Keratinocyte (primary cell): ENCODE data around the gene ALG14. TPM values are rescaled to one million over a fixed set of nuclear protein-coding genes. Genes with fewer than 3 reads are reported as not detected.

Experiments
- DNase-seq: peaks from one replicate; pipeline ENCODE4 v3.0.0-alpha.2; 2011; ENCODE audit warnings: low read depth, missing footprints, low spot score
- FAIRE-seq: peaks from 2 replicates; lab custom pipeline; 2011; peaks lifted over from hg19 to GRCh38; lab: Jason Lieb, UNC
- H2AFZ ChIP-seq: 2 replicates; pipeline ENCODE4 v1.6.0; 2012; ENCODE audit warnings: low read length, control low read depth, inconsistent platforms; ENCODE audit not compliant: control insufficient read depth
- H3K27ac ChIP-seq: 2 replicates; pipeline ENCODE4 v1.5.1; 2011; ENCODE audit warnings: low read length; ENCODE audit not compliant: control insufficient read depth, insufficient read depth
- H3K27me3 ChIP-seq: 3 replicates; pipeline ENCODE4 v1.6.0; 2011; ENCODE audit warnings: low read length; ENCODE audit not compliant: control insufficient read depth, insufficient read depth; ENCODE audit errors: extremely low read depth
- H3K36me3 ChIP-seq, 2 experiments: 2 replicates in 1 of 2; 3 replicates in 1 of 2; pipeline ENCODE4 v1.5.1; 2011; ENCODE audit warnings: low read length in 2 of 2, mild to moderate bottlenecking in 1 of 2; ENCODE audit not compliant: control insufficient read depth in 2 of 2, insufficient read depth in 2 of 2; ENCODE audit errors: extremely low read depth in 1 of 2
- H3K4me1 ChIP-seq: 3 replicates; pipeline ENCODE4 v1.5.1; 2011; ENCODE audit warnings: low read length; ENCODE audit not compliant: control insufficient read depth, insufficient read depth; ENCODE audit errors: extremely low read depth
- H3K4me2 ChIP-seq: 3 replicates; pipeline ENCODE4 v1.6.0; 2011; ENCODE audit warnings: low read depth, low read length; ENCODE audit not compliant: control insufficient read depth, insufficient read depth; ENCODE audit errors: extremely low read depth
- H3K4me3 ChIP-seq, 3 experiments: fragments of 200-600 bp in 1 of 3; sonication (generic) in 1 of 3; 2 replicates in 2 of 3; 3 replicates in 1 of 3; pipeline ENCODE4 v1.5.1; 2011 to 2016; ENCODE audit warnings: low read length in 3 of 3, mild to moderate bottlenecking in 3 of 3, control low read depth in 2 of 3, inconsistent platforms in 1 of 3, low read depth in 1 of 3, mixed read lengths in 1 of 3, mixed run types in 1 of 3, moderate library complexity in 1 of 3; ENCODE audit not compliant: control insufficient read depth in 2 of 3, insufficient read depth in 2 of 3; ENCODE audit errors: extremely low read depth in 1 of 3
- H3K79me2 ChIP-seq: 2 replicates; pipeline ENCODE4 v1.6.0; 2012; ENCODE audit warnings: low read length; ENCODE audit not compliant: control insufficient read depth, insufficient read depth
- H3K9ac ChIP-seq: 3 replicates; pipeline ENCODE4 v1.6.0; 2011; ENCODE audit warnings: low read length; ENCODE audit not compliant: control insufficient read depth, insufficient read depth; ENCODE audit errors: extremely low read depth
- H3K9me1 ChIP-seq: 3 replicates; pipeline ENCODE4 v1.6.0; 2011; ENCODE audit warnings: low read length; ENCODE audit not compliant: control insufficient read depth, insufficient read depth; ENCODE audit errors: extremely low read depth
- H3K9me3 ChIP-seq: 2 replicates; pipeline ENCODE4 v1.5.1; 2012; ENCODE audit warnings: low read depth, low read length; ENCODE audit not compliant: control insufficient read depth
- H4K20me1 ChIP-seq: 3 replicates; pipeline ENCODE4 v1.6.0; 2011; ENCODE audit warnings: low read length; ENCODE audit not compliant: control insufficient read depth, insufficient read depth; ENCODE audit errors: extremely low read depth
- EZH2 ChIP-seq: IDR thresholded peaks from one replicate; pipeline ENCODE4 v1.6.1; 2012; ENCODE audit warnings: inconsistent platforms, mild to moderate bottlenecking, low read length, moderate library complexity
- dilution Hi-C: fragments of 300-500 bp; cut with MboI; formaldehyde crosslinking; loops from one replicate; pipeline ENCODE4 v1.7.0; 2020; ENCODE audit warnings: low sequenced_read_pairs; ENCODE audit not compliant: extremely low pct_ligation_motif_present
- polyA plus RNA-seq, 5 experiments: library from polyadenylated mRNA; depleted of rRNA in 3 of 5; stranded (reverse) in 3 of 5; stranded (forward) in 1 of 5; unstranded in 1 of 5; fragments of >200 nt; gene quantifications; 1 replicate in 1 of 5; 2 replicates in 3 of 5; 3 replicates in 1 of 5; pipeline versions ENCODE4 v1.2.1 to v1.2.3, GENCODE V29; 2011 to 2012; ENCODE audit warnings: missing spikeins in 2 of 5, low read depth in 1 of 5, low replicate concordance in 1 of 5
- TF ChIP-seq, protein P1 (sequence below), 3 experiments: IDR thresholded peaks in 1 of 3; conservative IDR thresholded peaks in 1 of 3; optimal IDR thresholded peaks in 1 of 3; 2 replicates in 2 of 3; 3 replicates in 1 of 3; pipeline versions ENCODE3 to v1.5.1; 2011; ENCODE audit warnings: low read length in 3 of 3, mild to moderate bottlenecking in 3 of 3, moderate library complexity in 2 of 3, control low read depth in 1 of 3, inconsistent platforms in 1 of 3; ENCODE audit not compliant: insufficient read depth in 2 of 3; ENCODE audit errors: extremely low read depth in 1 of 3

ALG14 gene
- polyA plus RNA-seq, 1 donor (not counting 4 experiments of a cell fraction or from before 2014, with no cell fraction given): 4.6 TPM

DNA sequence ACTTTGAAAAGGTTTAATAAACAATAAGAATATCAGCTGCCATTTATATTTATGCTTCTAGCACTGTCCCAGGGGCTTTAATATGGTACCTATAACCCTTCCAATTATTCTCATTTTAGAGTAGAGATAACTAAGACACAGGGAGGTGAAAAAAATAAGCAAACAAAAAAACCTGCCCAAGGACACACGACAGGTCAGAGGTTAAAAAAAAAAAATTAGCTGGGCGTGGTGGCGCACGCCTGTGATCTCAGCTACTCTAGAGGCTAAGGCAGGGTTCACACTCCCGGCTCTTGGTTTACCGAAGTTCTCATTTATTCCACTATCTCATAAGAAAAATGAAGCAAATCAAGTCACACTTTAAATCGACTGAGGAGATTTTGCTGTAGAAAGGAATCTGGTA lies 111.2 kb downstream of the ALG14 start:
- H2AFZ ChIP-seq: no peak overlapping the region
- H3K9ac ChIP-seq: no peak overlapping the region
- FAIRE-seq: no peak
- dilution Hi-C loops: no loop called here
- H4K20me1 ChIP-seq: no peaks in the 10 kb centered on the region
- H3K27me3 ChIP-seq: no peaks in the 10 kb centered on the region
- no peaks in the 10 kb centered on the region for H3K4me1 ChIP-seq
- TF ChIP-seq, protein P1, sequence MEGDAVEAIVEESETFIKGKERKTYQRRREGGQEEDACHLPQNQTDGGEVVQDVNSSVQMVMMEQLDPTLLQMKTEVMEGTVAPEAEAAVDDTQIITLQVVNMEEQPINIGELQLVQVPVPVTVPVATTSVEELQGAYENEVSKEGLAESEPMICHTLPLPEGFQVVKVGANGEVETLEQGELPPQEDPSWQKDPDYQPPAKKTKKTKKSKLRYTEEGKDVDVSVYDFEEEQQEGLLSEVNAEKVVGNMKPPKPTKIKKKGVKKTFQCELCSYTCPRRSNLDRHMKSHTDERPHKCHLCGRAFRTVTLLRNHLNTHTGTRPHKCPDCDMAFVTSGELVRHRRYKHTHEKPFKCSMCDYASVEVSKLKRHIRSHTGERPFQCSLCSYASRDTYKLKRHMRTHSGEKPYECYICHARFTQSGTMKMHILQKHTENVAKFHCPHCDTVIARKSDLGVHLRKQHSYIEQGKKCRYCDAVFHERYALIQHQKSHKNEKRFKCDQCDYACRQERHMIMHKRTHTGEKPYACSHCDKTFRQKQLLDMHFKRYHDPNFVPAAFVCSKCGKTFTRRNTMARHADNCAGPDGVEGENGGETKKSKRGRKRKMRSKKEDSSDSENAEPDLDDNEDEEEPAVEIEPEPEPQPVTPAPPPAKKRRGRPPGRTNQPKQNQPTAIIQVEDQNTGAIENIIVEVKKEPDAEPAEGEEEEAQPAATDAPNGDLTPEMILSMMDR (optimal IDR thresholded peaks at IDR 0.05 in 1 of 3, IDR thresholded peaks at IDR 0.05 in 1 of 3, conservative IDR thresholded peaks at IDR 0.05 in 1 of 3; ENCODE audit: extremely low read depth in 1 of 3, insufficient read depth in 2 of 3, low read length in 3 of 3): no peak
- no peak for TF ChIP-seq EZH2
- H3K4me2 ChIP-seq: no peak overlapping the region
- no peaks in the 10 kb centered on the region for H3K9me3 ChIP-seq
- no peak overlapping the region for H3K27ac ChIP-seq
- no peak for DNase-seq
- no peaks in the 10 kb centered on the region for H3K9me1 ChIP-seq
- H3K79me2 ChIP-seq: no peaks in the 10 kb centered on the region
- H3K4me3 ChIP-seq: no peak overlapping the region
- no peaks in the 10 kb centered on the region for H3K36me3 ChIP-seq

DNA sequence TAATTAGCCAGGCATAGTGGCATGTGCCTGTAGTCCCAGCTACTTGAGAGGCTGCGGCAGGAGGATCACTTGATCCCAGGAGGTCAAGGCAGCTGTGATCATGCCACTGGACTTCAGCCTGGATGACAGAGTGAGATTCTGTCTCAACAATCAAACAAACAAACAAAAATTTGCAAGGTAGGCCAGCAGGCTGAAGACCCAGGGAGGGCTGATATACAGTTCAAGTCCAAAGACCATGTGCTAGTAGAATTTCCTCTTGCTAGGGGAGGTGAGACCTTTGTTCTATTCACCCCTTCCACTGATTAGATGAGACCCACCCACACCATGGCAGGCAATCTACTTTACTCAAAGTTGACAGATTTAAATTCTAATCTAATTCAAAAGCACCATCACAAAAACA lies 114.7 kb downstream of the ALG14 start:
- no peak overlapping the region for H3K4me2 ChIP-seq
- H3K27ac ChIP-seq: no peak overlapping the region
- H3K36me3 ChIP-seq: no peaks in the 10 kb centered on the region
- no peaks in the 10 kb centered on the region for H3K79me2 ChIP-seq
- dilution Hi-C loops: no loop called here
- no peak overlapping the region for H3K9ac ChIP-seq
- H3K9me1 ChIP-seq: no peaks in the 10 kb centered on the region
- no peaks in the 10 kb centered on the region for H3K9me3 ChIP-seq
- no peaks in the 10 kb centered on the region for H3K27me3 ChIP-seq
- no peak overlapping the region for H2AFZ ChIP-seq
- DNase-seq (no peak), FAIRE-seq (no peak)
- no peaks in the 10 kb centered on the region for H3K4me1 ChIP-seq
- no peak overlapping the region for H3K4me3 ChIP-seq
- no peaks in the 10 kb centered on the region for H4K20me1 ChIP-seq
- no peak for TF ChIP-seq EZH2
- TF ChIP-seq, protein P1 (optimal IDR thresholded peaks at IDR 0.05 in 1 of 3, IDR thresholded peaks at IDR 0.05 in 1 of 3, conservative IDR thresholded peaks at IDR 0.05 in 1 of 3; ENCODE audit: extremely low read depth in 1 of 3, insufficient read depth in 2 of 3, low read length in 3 of 3): no peak
